ENCODE measurements around the gene CACTIN.
"Not testable (repeated sequence)": the region's sequence is repeated elsewhere in the genome, so short reads cannot be mapped to it uniquely, and the experiment has no call there.

Gene CACTIN

GRCh38 chr19:3626473-3627350, at the start of gene CACTIN:
Gene CACTIN (minus strand): TSS chr19:3626790. CDS start chr19:3626762, 28 bp downstream.
- DNase-seq (ENCODE audit: low read depth, low spot score): peak; percentile 98

GRCh38 chr19:3674784-3675543, 48.4 kb upstream of the CACTIN start:
- DNase-seq (ENCODE audit: low read depth, low spot score): no peak

- no peak for DNase-seq (ENCODE audit: low read depth, low spot score)
Observed at GRCh38 chr19:3673506-3674439, 47.2 kb upstream of the CACTIN start.

GRCh38 chr19:3672993-3673392, 46.4 kb upstream of the CACTIN start:
- DNase-seq (ENCODE audit: low read depth, low spot score): no peak

GRCh38 chr19:3672575-3672948, 46.0 kb upstream of the CACTIN start:
- DNase-seq (ENCODE audit: low read depth, low spot score): no peak

GRCh38 chr19:3671680-3672574, 45.3 kb upstream of the CACTIN start:
- no peak for DNase-seq (ENCODE audit: low read depth, low spot score)

GRCh38 chr19:3670796-3671679, 44.4 kb upstream of the CACTIN start:
- DNase-seq (ENCODE audit: low read depth, low spot score): no peak

- no peak for DNase-seq (ENCODE audit: low read depth, low spot score)
Observed at GRCh38 chr19:3669947-3670795, 43.6 kb upstream of the CACTIN start.

GRCh38 chr19:3669082-3669946, 42.7 kb upstream of the CACTIN start:
- no peak for DNase-seq (ENCODE audit: low read depth, low spot score)

- DNase-seq (ENCODE audit: low read depth, low spot score): no peak
Observed at GRCh38 chr19:3668331-3669081, 41.9 kb upstream of the CACTIN start.

GRCh38 chr19:3667766-3668165, 41.2 kb upstream of the CACTIN start:
- DNase-seq (ENCODE audit: low read depth, low spot score): no peak

GRCh38 chr19:3667037-3667638, 40.5 kb upstream of the CACTIN start:
- DNase-seq (ENCODE audit: low read depth, low spot score): no peak

- not testable (repeated sequence) for DNase-seq (ENCODE audit: low read depth, low spot score)
Observed at GRCh38 chr19:3666545-3666856, 39.9 kb upstream of the CACTIN start.

GRCh38 chr19:3665681-3666544, 39.3 kb upstream of the CACTIN start:
- peak; percentile 57 for DNase-seq (ENCODE audit: low read depth, low spot score)

- DNase-seq (ENCODE audit: low read depth, low spot score): no peak
Observed at GRCh38 chr19:3664879-3665642, 38.5 kb upstream of the CACTIN start.

All from activated naive CD8-positive, alpha-beta T cell treated with anti-CD3 and anti-CD28 coated beads, Interleukin-2, amount 50 U/mL, for 16 hours (primary cell).